Measurements from ENCODE around the gene CERS6. TPM values are rescaled to one million over a fixed set of nuclear protein-coding genes. Genes with fewer than 3 reads are reported as not detected.

Gene CERS6
- total RNA-seq, 1 experiment from 2014 or later: 14.0 TPM

GRCh38 chr2:168698969-168699368 lies 242.9 kb downstream of the CERS6 start:
- Histone ChIP-seq H3K36me3 (replicated peaks; ENCODE audit: control insufficient read depth, insufficient read depth, low read length) (no peaks in the 10 kb centered on the region), H3K27me3 (ENCODE audit: control insufficient read depth, insufficient read depth, low read length) (no peaks in the 10 kb centered on the region), H3K4me3 (ENCODE audit: insufficient read depth, low read depth, low read length) (no peak overlapping the region)
- no peak for DNase-seq

GRCh38 chr2:168699844-168700417 lies 243.9 kb downstream of the CERS6 start:
- H3K36me3 ChIP-seq (replicated peaks; ENCODE audit: control insufficient read depth, insufficient read depth, low read length): no peaks in the 10 kb centered on the region
- no peaks in the 10 kb centered on the region for H3K27me3 ChIP-seq (ENCODE audit: control insufficient read depth, insufficient read depth, low read length)
- DNase-seq: no peak
- no peak overlapping the region for H3K4me3 ChIP-seq (ENCODE audit: insufficient read depth, low read depth, low read length)

- no peak for DNase-seq
- no peaks in the 10 kb centered on the region for H3K27me3 ChIP-seq (ENCODE audit: control insufficient read depth, insufficient read depth, low read length)
- no peaks in the 10 kb centered on the region for H3K36me3 ChIP-seq (replicated peaks; ENCODE audit: control insufficient read depth, insufficient read depth, low read length)
- no peak overlapping the region for H3K4me3 ChIP-seq (ENCODE audit: insufficient read depth, low read depth, low read length)
Measured at GRCh38 chr2:168700615-168701245, 244.7 kb downstream of the CERS6 start.

- Histone ChIP-seq H3K36me3 (replicated peaks; ENCODE audit: control insufficient read depth, insufficient read depth, low read length) (no peaks in the 10 kb centered on the region), H3K4me3 (ENCODE audit: insufficient read depth, low read depth, low read length) (no peak overlapping the region), H3K27me3 (ENCODE audit: control insufficient read depth, insufficient read depth, low read length) (no peaks in the 10 kb centered on the region)
- no peak for DNase-seq
Measured at GRCh38 chr2:168702579-168702978, 246.5 kb downstream of the CERS6 start.

GRCh38 chr2:168703926-168704325 lies 247.9 kb downstream of the CERS6 start:
- Histone ChIP-seq H3K27me3 (ENCODE audit: control insufficient read depth, insufficient read depth, low read length) (no peaks in the 10 kb centered on the region), H3K4me3 (ENCODE audit: insufficient read depth, low read depth, low read length) (no peak overlapping the region), H3K36me3 (replicated peaks; ENCODE audit: control insufficient read depth, insufficient read depth, low read length) (no peaks in the 10 kb centered on the region)
- no peak for DNase-seq

- Histone ChIP-seq H3K36me3 (replicated peaks; ENCODE audit: control insufficient read depth, insufficient read depth, low read length) (no peaks in the 10 kb centered on the region), H3K27me3 (ENCODE audit: control insufficient read depth, insufficient read depth, low read length) (no peaks in the 10 kb centered on the region), H3K4me3 (ENCODE audit: insufficient read depth, low read depth, low read length) (no peak overlapping the region)
- no peak for DNase-seq
Measured at GRCh38 chr2:168705534-168706470, 249.7 kb downstream of the CERS6 start.

GRCh38 chr2:168706806-168707205 lies 250.7 kb downstream of the CERS6 start:
- no peak for DNase-seq
- Histone ChIP-seq H3K27me3 (ENCODE audit: control insufficient read depth, insufficient read depth, low read length) (no peaks in the 10 kb centered on the region), H3K4me3 (ENCODE audit: insufficient read depth, low read depth, low read length) (no peak overlapping the region), H3K36me3 (replicated peaks; ENCODE audit: control insufficient read depth, insufficient read depth, low read length) (no peaks in the 10 kb centered on the region)

- H3K27me3 ChIP-seq (ENCODE audit: control insufficient read depth, insufficient read depth, low read length): no peaks in the 10 kb centered on the region
- H3K36me3 ChIP-seq (replicated peaks; ENCODE audit: control insufficient read depth, insufficient read depth, low read length): no peaks in the 10 kb centered on the region
- no peak overlapping the region for H3K4me3 ChIP-seq (ENCODE audit: insufficient read depth, low read depth, low read length)
- no peak for DNase-seq
Measured at GRCh38 chr2:168708080-168708479, 252.0 kb downstream of the CERS6 start.

GRCh38 chr2:168710754-168711467 lies 254.8 kb downstream of the CERS6 start:
- Histone ChIP-seq H3K36me3 (replicated peaks; ENCODE audit: control insufficient read depth, insufficient read depth, low read length) (no peaks in the 10 kb centered on the region), H3K4me3 (ENCODE audit: insufficient read depth, low read depth, low read length) (no peak overlapping the region), H3K27me3 (ENCODE audit: control insufficient read depth, insufficient read depth, low read length) (no peaks in the 10 kb centered on the region)
- DNase-seq: no peak

GRCh38 chr2:168712053-168712452 lies 256.0 kb downstream of the CERS6 start:
- no peak overlapping the region for H3K4me3 ChIP-seq (ENCODE audit: insufficient read depth, low read depth, low read length)
- no peaks in the 10 kb centered on the region for H3K27me3 ChIP-seq (ENCODE audit: control insufficient read depth, insufficient read depth, low read length)
- H3K36me3 ChIP-seq (replicated peaks; ENCODE audit: control insufficient read depth, insufficient read depth, low read length): no peaks in the 10 kb centered on the region
- DNase-seq: peak; percentile 14

GRCh38 chr2:168713325-168713724 lies 257.3 kb downstream of the CERS6 start:
- Histone ChIP-seq H3K36me3 (replicated peaks; ENCODE audit: control insufficient read depth, insufficient read depth, low read length) (no peaks in the 10 kb centered on the region), H3K4me3 (ENCODE audit: insufficient read depth, low read depth, low read length) (no peak overlapping the region), H3K27me3 (ENCODE audit: control insufficient read depth, insufficient read depth, low read length) (no peaks in the 10 kb centered on the region)
- DNase-seq: no peak

- DNase-seq: no peak
- no peak overlapping the region for H3K4me3 ChIP-seq (ENCODE audit: insufficient read depth, low read depth, low read length)
- no peaks in the 10 kb centered on the region for H3K27me3 ChIP-seq (ENCODE audit: control insufficient read depth, insufficient read depth, low read length)
- H3K36me3 ChIP-seq (replicated peaks; ENCODE audit: control insufficient read depth, insufficient read depth, low read length): no peaks in the 10 kb centered on the region
Measured at GRCh38 chr2:168715849-168716248, 259.8 kb downstream of the CERS6 start.

GRCh38 chr2:168716839-168717238 lies 260.8 kb downstream of the CERS6 start:
- no peaks in the 10 kb centered on the region for H3K36me3 ChIP-seq (replicated peaks; ENCODE audit: control insufficient read depth, insufficient read depth, low read length)
- no peak overlapping the region for H3K4me3 ChIP-seq (ENCODE audit: insufficient read depth, low read depth, low read length)
- DNase-seq: no peak
- H3K27me3 ChIP-seq (ENCODE audit: control insufficient read depth, insufficient read depth, low read length): no peaks in the 10 kb centered on the region

GRCh38 chr2:168717790-168718502 lies 261.9 kb downstream of the CERS6 start:
- DNase-seq: no peak

More at GRCh38 chr2:168717790-168718502, 261.9 kb downstream of the CERS6 start:
- Histone ChIP-seq H3K4me3 (ENCODE audit: insufficient read depth, low read depth, low read length) (no peak overlapping the region), H3K36me3 (replicated peaks; ENCODE audit: control insufficient read depth, insufficient read depth, low read length) (no peaks in the 10 kb centered on the region), H3K27me3 (ENCODE audit: control insufficient read depth, insufficient read depth, low read length) (no peaks in the 10 kb centered on the region)

Measured in H7 (cell line).